Activated B cell treated with CpG ODN at 0.5 μM for 24 hours (primary cell): ENCODE measurements around the gene RXFP2. TPM values are rescaled to one million over a fixed set of nuclear protein-coding genes. Genes with fewer than 3 reads are reported as not detected.

Experiments
- ATAC-seq: fragments of 200-7000 bp; cut with Tn5 transposase; one replicate; pipeline ENCODE4 v1.10.0; 2021; ENCODE audit warnings: low read depth, mild to moderate bottlenecking, moderate library complexity
- CTCF ChIA-PET: fragments of 350-600 bp; sonication (Branson Sonifier 250); formaldehyde crosslinking; loops from one replicate; lab custom pipeline; 2021; ENCODE audit warnings: antibody characterized with exemption; lab: Charles Lee
- POLR2A ChIA-PET: fragments of 350-600 bp; sonication (Branson Sonifier 250); formaldehyde crosslinking; loops from one replicate; lab custom pipeline; 2021; ENCODE audit warnings: antibody characterized with exemption; lab: Charles Lee
- DNase-seq: peaks from one replicate; pipeline ENCODE4 v3.0.0; 2022
- H3K27ac Mint-ChIP-seq: one replicate; pipeline ENCODE4 v1.8.0; 2020; ENCODE audit warnings: mixed read lengths
- H3K27me3 Mint-ChIP-seq: one replicate; pipeline ENCODE4 v1.8.0; 2021; ENCODE audit warnings: mixed read lengths
- H3K36me3 Mint-ChIP-seq: one replicate; pipeline ENCODE4 v1.8.0; 2021; ENCODE audit warnings: low read depth, mixed read lengths
- H3K4me1 Mint-ChIP-seq: one replicate; pipeline ENCODE4 v1.8.0; 2021; ENCODE audit warnings: mixed read lengths
- H3K4me3 Mint-ChIP-seq: one replicate; pipeline ENCODE4 v1.8.0; 2020; ENCODE audit warnings: mild to moderate bottlenecking, mixed read lengths
- H3K9me3 Mint-ChIP-seq: one replicate; pipeline ENCODE4 v1.8.0; 2020; ENCODE audit warnings: mixed read lengths
- CTCF ChIP-seq: fragments of 200-600 bp; IDR thresholded peaks from one replicate; pipeline ENCODE4 v1.8.0; 2022; ENCODE audit warnings: antibody characterized with exemption, mild to moderate bottlenecking
- intact Hi-C: fragments of 100-400 bp; cut with micrococcal nuclease; formaldehyde crosslinking; loops from one replicate; pipeline ENCODE4 v1.15.1; 2024
- total RNA-seq: library from RNA; stranded (reverse); gene quantifications from 2 replicates; pipeline ENCODE4 v1.2.3, GENCODE V29; 2022

The RXFP2 gene
- total RNA-seq = not detected in 2 replicates

- Mint-ChIP-seq H3K36me3 (no peaks in the 10 kb centered on the region), H3K4me3 (no peak within 1 kb of the TSS), H3K27me3 (peaks cover 2% of the 10 kb centered on the region), H3K9me3 (no peaks in the 10 kb centered on the region), H3K4me1 (no peaks in the 10 kb centered on the region), H3K27ac (no peak within 1 kb of the TSS)
- ATAC-seq (no peak), DNase-seq (no peak)
- intact Hi-C loops = no loop called here
- TF ChIP-seq CTCF = no peak
- POLR2A ChIA-PET = no interaction called here
- CTCF ChIA-PET = no interaction called here
Observed at GRCh38 chr13:31739226-31739625, at the start of gene RXFP2. RXFP2 (plus strand) TSS chr13:31739526; CDS start chr13:31739613, 87 bp downstream.

- DNase-seq = no peak
- POLR2A ChIA-PET = no interaction called here
- H3K4me3 Mint-ChIP-seq = no peak overlapping the region
- no peak overlapping the region for H3K27ac Mint-ChIP-seq
- CTCF ChIA-PET = no interaction called here
- no peak for TF ChIP-seq CTCF
- ATAC-seq = no peak
- peaks cover 3% of the 10 kb centered on the region for H3K9me3 Mint-ChIP-seq
- peaks cover 5% of the 10 kb centered on the region for H3K27me3 Mint-ChIP-seq
- H3K4me1 Mint-ChIP-seq = no peaks in the 10 kb centered on the region
- intact Hi-C loops = no loop called here
- no peaks in the 10 kb centered on the region for H3K36me3 Mint-ChIP-seq
Observed at GRCh38 chr13:31697290-31697689, 42.0 kb upstream of the RXFP2 start.

- no peaks in the 10 kb centered on the region for H3K9me3 Mint-ChIP-seq
- ChIA-PET CTCF (no interaction called here), POLR2A (no interaction called here)
- H3K36me3 Mint-ChIP-seq = no peaks in the 10 kb centered on the region
- no peak for TF ChIP-seq CTCF
- H3K27ac Mint-ChIP-seq = no peak overlapping the region
- intact Hi-C loops = no loop called here
- no peak overlapping the region for H3K4me3 Mint-ChIP-seq
- peaks cover 5% of the 10 kb centered on the region for H3K27me3 Mint-ChIP-seq
- DNase-seq (no peak), ATAC-seq (no peak)
- H3K4me1 Mint-ChIP-seq = no peaks in the 10 kb centered on the region
Observed at GRCh38 chr13:31699650-31700049, 39.7 kb upstream of the RXFP2 start.

- ChIA-PET CTCF (no interaction called here), POLR2A (no interaction called here)
- no peak for DNase-seq
- no peak overlapping the region for H3K27ac Mint-ChIP-seq
- H3K9me3 Mint-ChIP-seq = no peaks in the 10 kb centered on the region
- intact Hi-C loops = no loop called here
- peaks cover 5% of the 10 kb centered on the region for H3K27me3 Mint-ChIP-seq
- no peak for ATAC-seq
- H3K36me3 Mint-ChIP-seq = no peaks in the 10 kb centered on the region
- H3K4me3 Mint-ChIP-seq = no peak overlapping the region
- no peak for TF ChIP-seq CTCF
- no peaks in the 10 kb centered on the region for H3K4me1 Mint-ChIP-seq
Observed at GRCh38 chr13:31703780-31704179, 35.5 kb upstream of the RXFP2 start.

- ChIA-PET CTCF (no interaction called here), POLR2A (no interaction called here)
- Mint-ChIP-seq H3K4me3 (no peak overlapping the region), H3K9me3 (no peaks in the 10 kb centered on the region), H3K27me3 (peaks cover 2% of the 10 kb centered on the region), H3K36me3 (no peaks in the 10 kb centered on the region), H3K4me1 (no peaks in the 10 kb centered on the region), H3K27ac (no peak overlapping the region)
- intact Hi-C loops = no loop called here
- DNase-seq = no peak
- TF ChIP-seq CTCF = no peak
- ATAC-seq = no peak
Observed at GRCh38 chr13:31706105-31706504, 33.2 kb upstream of the RXFP2 start.
